Transverse colon (tissue), 4 donors: ENCODE measurements around the gene ARHGAP44. TPM values are rescaled to one million over a fixed set of nuclear protein-coding genes. Genes with fewer than 3 reads are reported as not detected.

ENCODE experiments used
- DNase-seq: peaks from one replicate; pipeline ENCODE4 v3.0.0-alpha.2; 2019
- H3K27ac ChIP-seq, 4 donors: fragments of 200-600 bp; sonication (generic); 2 replicates each; pipeline ENCODE4 v1.5.1; 2016 to 2018; ENCODE audit warnings: inconsistent platforms in 4 of 4
- H3K27me3 ChIP-seq: fragments of 200-600 bp; sonication (generic); 2 replicates; pipeline ENCODE4 v1.5.1; 2017; ENCODE audit warnings: inconsistent platforms
- H3K36me3 ChIP-seq, 4 donors: fragments of 200-600 bp; sonication (generic); 2 replicates each; pipeline ENCODE4 v1.5.1; 2017 to 2019; ENCODE audit warnings: inconsistent platforms in 4 of 4
- H3K4me1 ChIP-seq, 4 donors: fragments of 200-600 bp; sonication (generic); 2 replicates each; pipeline ENCODE4 v1.5.1; 2017 to 2020; ENCODE audit warnings: inconsistent platforms in 4 of 4
- H3K4me3 ChIP-seq, 4 donors: fragments of 200-600 bp; sonication (generic); 1 replicate in 1 of 4; 2 replicates in 3 of 4; pipeline versions ENCODE4 v1.5.1 to v1.6.1; 2017 to 2019; ENCODE audit warnings: inconsistent platforms in 4 of 4
- H3K9me3 ChIP-seq, 2 donors: fragments of 200-600 bp; sonication (generic); 2 replicates each; pipeline ENCODE4 v1.5.1; 2017 to 2019; ENCODE audit warnings: inconsistent platforms in 2 of 2
- CTCF ChIP-seq, 5 experiments: fragments of 200-600 bp in 3 of 5; fragments of 450-650 bp in 2 of 5; sonication (generic) in 3 of 5; IDR thresholded peaks; 1 replicate in 2 of 5; 2 replicates in 3 of 5; pipeline ENCODE4 v1.5.1; 2016 to 2017; ENCODE audit warnings: antibody characterized with exemption in 5 of 5, inconsistent platforms in 3 of 5, mild to moderate bottlenecking in 2 of 5, moderate library complexity in 1 of 5
- EP300 ChIP-seq: sonication (generic); formaldehyde crosslinking; IDR thresholded peaks from one replicate; pipeline ENCODE4 v1.6.1; 2017; ENCODE audit warnings: antibody characterized with exemption, low read depth
- POLR2A ChIP-seq: fragments of 450-650 bp; IDR thresholded peaks from one replicate; pipeline ENCODE4 v1.6.1; 2016; ENCODE audit warnings: antibody characterized with exemption, mild to moderate bottlenecking, moderate library complexity
- POLR2AphosphoS5 ChIP-seq, 3 donors: sonication (generic); formaldehyde crosslinking; IDR thresholded peaks; one replicate each; pipeline ENCODE4 v1.6.1; 2016; ENCODE audit warnings: antibody characterized with exemption in 3 of 3
- WGBS, 2 donors: methylation state at CpG; one replicate each; pipeline ENCODE4 v1.1.5; 2018; ENCODE audit warnings: low coverage in 1 of 2; 5-methylcytosine and 5-hydroxymethylcytosine counted together
- in situ Hi-C, 4 donors: fragments of 200-750 bp; cut with MboI; loops; one replicate each; pipeline versions ENCODE4 v1.15.0 to v1.15.1; 2017; ENCODE audit warnings: low sequenced_read_pairs in 3 of 4, low pct_ligation_motif_present in 1 of 4, low pct_unique_long_range_greater_than_20kb in 1 of 4
- intact Hi-C: fragments of 100-400 bp; cut with DNase I; formaldehyde crosslinking; loops from one replicate; pipeline ENCODE4 v1.15.1; 2023; ENCODE audit warnings: low total_unique reads
- total RNA-seq, 4 donors: library from RNA; depleted of rRNA; stranded (reverse); fragments of >200 nt; gene quantifications; one replicate each; pipeline ENCODE4 v1.1.0, GENCODE V29; 2016

The ARHGAP44 gene
- total RNA-seq, 4 donors from 2014 or later, result 29.2 to 107 (median 53.9) TPM

- no peak overlapping the region for H3K4me3 ChIP-seq
- H3K9me3 ChIP-seq, result no peaks in the 10 kb centered on the region
- H3K4me1 ChIP-seq, result peaks cover 0 to 10% (median 0%) of the 10 kb centered on the region in 4 donors
- WGBS, 2 donors, result 60 to 62% methylated on average over 2 of the region's 2 CpGs
- TF ChIP-seq EP300, result no peak
- TF ChIP-seq POLR2AphosphoS5 (IDR thresholded peaks at IDR 0.05), result no peak
- TF ChIP-seq CTCF (IDR thresholded peaks at IDR 0.05), result no peak
- no peak for TF ChIP-seq POLR2A
- intact Hi-C loops, result no loop called here
- H3K27me3 ChIP-seq, result no peaks in the 10 kb centered on the region
- H3K36me3 ChIP-seq, result no peaks in the 10 kb centered on the region
- no peak for DNase-seq
- H3K27ac ChIP-seq, result no peak overlapping the region
- in situ Hi-C loops, result no loop called here
These were observed 94.2 kb downstream of the ARHGAP44 start for GRCh38 chr17:12883472-12883871.

DNA sequence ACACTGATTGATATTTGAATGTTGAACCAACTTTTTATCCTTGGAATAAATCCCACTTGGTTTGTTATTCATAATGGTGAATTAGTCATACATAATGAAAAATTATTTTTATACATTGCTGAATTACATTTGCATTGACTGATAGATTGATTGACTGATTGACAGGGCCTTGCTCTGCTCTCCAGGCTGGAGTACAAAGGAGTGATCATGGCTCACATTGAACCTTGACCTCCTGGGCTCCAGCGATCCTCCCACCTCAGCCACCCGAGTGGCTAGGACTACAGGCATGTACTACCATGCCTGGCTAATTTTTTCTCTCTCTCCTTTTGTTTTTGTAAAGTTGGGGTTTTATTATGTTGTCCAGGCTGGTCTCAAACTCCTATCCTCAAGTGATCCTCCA is 97.8 kb downstream of the ARHGAP44 start:
- DNase-seq, result no peak
- Histone ChIP-seq H3K4me1 (peaks cover 0 to 10% (median 0%) of the 10 kb centered on the region in 4 donors), H3K9me3 (no peaks in the 10 kb centered on the region), H3K27ac (no peak overlapping the region), H3K4me3 (no peak overlapping the region), H3K36me3 (no peaks in the 10 kb centered on the region), H3K27me3 (no peaks in the 10 kb centered on the region)
- intact Hi-C loops (loop anchor here (5.0 kb wide), 1 partner anchor 1430 kb away; no protein-coding TSS in a partner anchor), in situ Hi-C loops (no loop called here)
- TF ChIP-seq POLR2AphosphoS5 (IDR thresholded peaks at IDR 0.05) (no peak), EP300 (no peak), CTCF (IDR thresholded peaks at IDR 0.05) (no peak), POLR2A (no peak)
- 91 to 100% methylated on average over 1 to 2 of the region's 2 CpGs for WGBS, 2 donors

DNA sequence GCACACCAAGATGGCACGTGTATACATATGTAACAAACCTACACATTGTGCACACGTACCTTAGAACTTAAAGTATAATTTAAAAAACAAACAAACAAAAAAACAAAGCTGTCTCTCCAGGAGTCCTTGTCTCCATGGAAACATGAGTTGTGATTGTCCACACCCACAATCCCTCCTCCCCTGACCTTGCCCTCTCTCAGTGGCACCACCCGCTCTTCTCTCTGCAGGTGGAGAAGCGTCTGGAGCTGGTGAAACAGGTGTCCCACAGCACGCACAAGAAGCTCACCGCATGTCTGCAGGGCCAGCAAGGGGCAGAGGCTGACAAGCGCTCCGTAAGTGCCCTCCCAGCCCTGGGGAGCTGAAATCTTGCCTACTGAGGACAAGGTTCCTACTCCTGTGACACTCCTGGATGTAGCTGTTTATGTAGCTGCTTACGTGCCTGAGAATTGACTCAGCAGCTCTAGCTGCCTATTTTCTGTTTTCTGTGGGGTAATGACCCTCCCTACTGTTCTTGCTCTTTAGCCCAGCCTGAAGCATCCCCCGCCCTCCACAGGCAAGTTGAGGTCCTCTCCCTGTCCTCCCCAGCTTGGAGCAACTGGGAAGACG is 107.0 kb downstream of the ARHGAP44 start:
- 77 to 91% methylated on average over 3 to 11 of the region's 11 CpGs for WGBS, 2 donors
- Histone ChIP-seq H3K27ac (no peak overlapping the region), H3K4me1 (no peaks in the 10 kb centered on the region), H3K27me3 (no peaks in the 10 kb centered on the region), H3K9me3 (no peaks in the 10 kb centered on the region), H3K4me3 (no peak overlapping the region), H3K36me3 (no peaks in the 10 kb centered on the region)
- in situ Hi-C loops (no loop called here), intact Hi-C loops (no loop called here)
- no peak for DNase-seq
- TF ChIP-seq EP300 (no peak), POLR2A (no peak), CTCF (IDR thresholded peaks at IDR 0.05) (no peak), POLR2AphosphoS5 (IDR thresholded peaks at IDR 0.05) (no peak)

GRCh38 chr17:12898110-12898509 is 108.8 kb downstream of the ARHGAP44 start:
- H3K4me1 ChIP-seq, result no peaks in the 10 kb centered on the region
- WGBS, 2 donors, result 79 to 81% methylated on average over 3 of the region's 3 CpGs
- no peaks in the 10 kb centered on the region for H3K9me3 ChIP-seq
- no peak overlapping the region for H3K4me3 ChIP-seq
- in situ Hi-C loops (no loop called here), intact Hi-C loops (no loop called here)
- no peaks in the 10 kb centered on the region for H3K27me3 ChIP-seq
- TF ChIP-seq POLR2AphosphoS5 (IDR thresholded peaks at IDR 0.05) (no peak), CTCF (IDR thresholded peaks at IDR 0.05) (no peak), EP300 (no peak), POLR2A (no peak)
- no peaks in the 10 kb centered on the region for H3K36me3 ChIP-seq
- DNase-seq, result no peak
- no peak overlapping the region for H3K27ac ChIP-seq
